SK-N-SH treated with all-trans-retinoic acid at 6 μM for 48 hours (cell line): Measurements from ENCODE around the gene VCPKMT.

ENCODE experiments used
- BACH2 ChIP-seq: fragments of 250-450 bp; sonication (Bioruptor Pico); IDR thresholded peaks from 2 replicates; pipeline ENCODE4 v1.9.0; 2021; ENCODE audit warnings: mild to moderate bottlenecking, borderline replicate concordance
- ESRRG ChIP-seq: fragments of 250-450 bp; sonication (Bioruptor Pico); IDR thresholded peaks from 2 replicates; pipeline ENCODE4 v1.6.1; 2021; ENCODE audit warnings: mild to moderate bottlenecking
- ISL1 ChIP-seq: fragments of 250-450 bp; sonication (Bioruptor Pico); IDR thresholded peaks from 2 replicates; pipeline ENCODE4 v2.1.2; 2022; ENCODE audit warnings: mild to moderate bottlenecking, moderate library complexity
- TOX ChIP-seq: fragments of 250-450 bp; sonication (Bioruptor Pico); IDR thresholded peaks from 2 replicates; pipeline ENCODE4 v1.8.0; 2021; ENCODE audit warnings: mild to moderate bottlenecking, moderate library complexity, borderline replicate concordance
- ZNF70 ChIP-seq: fragments of 450-650 bp; formaldehyde crosslinking; IDR thresholded peaks from 2 replicates; pipeline ENCODE4 v1.5.0; 2020; ENCODE audit warnings: mild to moderate bottlenecking, moderate library complexity

DNA sequence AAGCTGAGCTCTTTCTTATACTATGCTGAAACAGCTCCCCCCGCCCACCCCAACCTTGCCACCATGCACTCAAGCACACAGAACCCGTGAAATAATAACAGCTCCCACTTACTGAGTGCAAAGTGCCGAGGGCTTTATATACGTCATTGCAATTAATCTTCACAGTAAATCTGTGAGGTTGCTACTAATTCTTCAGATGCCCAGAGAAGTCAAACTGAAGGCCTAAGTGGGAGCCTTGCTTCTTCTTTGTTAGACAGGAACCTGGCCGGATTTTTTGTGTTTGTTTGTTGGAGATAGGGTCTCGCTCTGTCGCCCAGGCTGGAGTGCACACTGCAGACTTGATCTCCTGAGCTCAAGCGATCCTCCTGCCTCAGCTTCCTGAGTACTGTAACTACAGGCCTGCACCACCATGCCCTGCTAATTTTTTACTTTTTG lies 34.0 kb downstream of the VCPKMT start:
- TF ChIP-seq BACH2 (no peak), ISL1 (CRISPR knock-in tag) (no peak), ZNF70 (CRISPR knock-in tag) (no peak), ESRRG (CRISPR knock-in tag) (no peak), TOX (CRISPR knock-in tag) (no peak)
